Measurements from ENCODE around the gene SLC41A3. TPM values are rescaled to one million over a fixed set of nuclear protein-coding genes. Genes with fewer than 3 reads are reported as not detected.

SLC41A3 gene
- total RNA-seq, 1 experiment from 2014 or later, result 35.5 TPM

DNA sequence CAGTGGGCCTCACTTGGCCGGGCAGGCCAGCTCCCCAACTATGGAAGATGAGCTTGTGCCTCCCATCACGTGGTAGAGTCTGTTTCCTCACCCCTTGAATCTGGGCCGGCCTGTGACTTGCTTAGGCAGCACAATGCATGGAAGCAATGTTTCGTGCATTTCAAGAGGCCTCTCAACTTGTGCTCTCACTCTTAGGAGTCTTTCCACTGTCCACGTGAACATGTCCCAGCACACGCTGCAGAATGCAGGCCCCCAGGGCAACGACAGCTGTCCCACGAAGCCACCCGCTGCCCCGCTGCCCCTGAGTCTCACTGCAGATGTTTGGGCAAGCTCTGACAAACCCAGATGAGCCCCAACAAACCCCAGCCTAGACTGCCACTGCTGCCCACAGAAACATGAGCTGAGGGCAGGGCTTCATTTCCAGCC is 27.2 kb upstream of the SLC41A3 start:
- no peaks in the 10 kb centered on the region for H3K79me1 ChIP-seq (ENCODE audit: insufficient read depth, low read depth, low read length, poor library complexity, severe bottlenecking)
- no peak overlapping the region for H3K18ac ChIP-seq (ENCODE audit: insufficient read length, low read depth, low read length)
- no peak overlapping the region for H2BK5ac ChIP-seq (ENCODE audit: insufficient read length, low read length)
- no peak overlapping the region; a peak in 1 of 7 replicates for H3K27ac Mint-ChIP-seq
- no peak overlapping the region for H4K91ac ChIP-seq (ENCODE audit: insufficient read length, low read depth, low read length)
- no peak overlapping the region for H3K9ac ChIP-seq (ENCODE audit: extremely low read depth, insufficient read length, low read length)
- no peak overlapping the region for H4K5ac ChIP-seq (ENCODE audit: insufficient read length, low read depth, low read length)
- TF ChIP-seq, protein P1, sequence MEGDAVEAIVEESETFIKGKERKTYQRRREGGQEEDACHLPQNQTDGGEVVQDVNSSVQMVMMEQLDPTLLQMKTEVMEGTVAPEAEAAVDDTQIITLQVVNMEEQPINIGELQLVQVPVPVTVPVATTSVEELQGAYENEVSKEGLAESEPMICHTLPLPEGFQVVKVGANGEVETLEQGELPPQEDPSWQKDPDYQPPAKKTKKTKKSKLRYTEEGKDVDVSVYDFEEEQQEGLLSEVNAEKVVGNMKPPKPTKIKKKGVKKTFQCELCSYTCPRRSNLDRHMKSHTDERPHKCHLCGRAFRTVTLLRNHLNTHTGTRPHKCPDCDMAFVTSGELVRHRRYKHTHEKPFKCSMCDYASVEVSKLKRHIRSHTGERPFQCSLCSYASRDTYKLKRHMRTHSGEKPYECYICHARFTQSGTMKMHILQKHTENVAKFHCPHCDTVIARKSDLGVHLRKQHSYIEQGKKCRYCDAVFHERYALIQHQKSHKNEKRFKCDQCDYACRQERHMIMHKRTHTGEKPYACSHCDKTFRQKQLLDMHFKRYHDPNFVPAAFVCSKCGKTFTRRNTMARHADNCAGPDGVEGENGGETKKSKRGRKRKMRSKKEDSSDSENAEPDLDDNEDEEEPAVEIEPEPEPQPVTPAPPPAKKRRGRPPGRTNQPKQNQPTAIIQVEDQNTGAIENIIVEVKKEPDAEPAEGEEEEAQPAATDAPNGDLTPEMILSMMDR (conservative IDR thresholded peaks at IDR 0.05), result no peak
- H3K9me3 ChIP-seq (ENCODE audit: control insufficient read depth, low read depth, low read length), result no peaks in the 10 kb centered on the region
- H3K4me1 ChIP-seq (ENCODE audit: insufficient read depth, low read length), result no peaks in the 10 kb centered on the region
- H2BK12ac ChIP-seq (ENCODE audit: insufficient read length, low read depth, low read length), result no peak overlapping the region
- no peak overlapping the region for H4K8ac ChIP-seq (replicated peaks; ENCODE audit: insufficient read length, low read depth, low read length)
- no peak overlapping the region for H3K27ac ChIP-seq (ENCODE audit: insufficient read length, low read depth, low read length)
- no peaks in the 10 kb centered on the region for H3K36me3 Mint-ChIP-seq (ENCODE audit: insufficient read depth in 1 of 3, low read depth in 3 of 3)
- no peak overlapping the region for H3K23ac ChIP-seq (ENCODE audit: insufficient read length, low read depth, low read length)
- H2AFZ ChIP-seq (ENCODE audit: low read length), result no peak overlapping the region
- WGBS (ENCODE audit: extremely low coverage, insufficient read length, low lambda C conversion rate), result no CpG with 5 or more reads among the region's 10 CpGs
- no peak overlapping the region for H3K4me3 Mint-ChIP-seq
- H3K14ac ChIP-seq (ENCODE audit: insufficient read depth, low read length), result no peak overlapping the region
- H3K56ac ChIP-seq (ENCODE audit: insufficient read length, low read depth, low read length), result no peak overlapping the region
- DNase-seq, result no peak
- H3K9me3 Mint-ChIP-seq, result no peaks in the 10 kb centered on the region; a peak in 1 of 5 replicates
- no peaks in the 10 kb centered on the region; the same call in none of the 2 replicates for H3K27me3 Mint-ChIP-seq (ENCODE audit: low read depth)
- H3K79me2 ChIP-seq (ENCODE audit: insufficient read depth, low read length), result no peaks in the 10 kb centered on the region
- no peak overlapping the region for H3K4ac ChIP-seq (ENCODE audit: low read depth, low read length)
- H2BK20ac ChIP-seq (ENCODE audit: low read depth, low read length, poor library complexity, severe bottlenecking), result no peak overlapping the region
- H3K4me1 Mint-ChIP-seq, result no peaks in the 10 kb centered on the region
- no peaks in the 10 kb centered on the region for H3K27me3 ChIP-seq (ENCODE audit: insufficient read depth, low read length)
- H3K23me2 ChIP-seq (ENCODE audit: insufficient read length, low read depth, low read length, poor library complexity, severe bottlenecking), result no peaks in the 10 kb centered on the region
- no peak overlapping the region for H2BK120ac ChIP-seq (ENCODE audit: low read depth, low read length, poor library complexity, severe bottlenecking)
- H2BK15ac ChIP-seq (ENCODE audit: low read depth, low read length), result no peak overlapping the region
- no peak overlapping the region for H2AK5ac ChIP-seq (ENCODE audit: insufficient read length, low read length)
- H3T11ph ChIP-seq (ENCODE audit: low read length), result no peak overlapping the region
- no peak overlapping the region for H3K4me2 ChIP-seq (ENCODE audit: insufficient read depth, insufficient read length, low read length)
- H4K20me1 ChIP-seq (ENCODE audit: control insufficient read depth, insufficient read depth, insufficient read length), result no peaks in the 10 kb centered on the region
